ENCODE measurements around the gene CROCC2. TPM values are rescaled to one million over a fixed set of nuclear protein-coding genes. Genes with fewer than 3 reads are reported as not detected.

CROCC2 gene
- total and polyA plus RNA-seq, 10 of the 15 experiments (the other 5 are each of a cell fraction or from before 2014, with no cell fraction given), result not detected

DNA sequence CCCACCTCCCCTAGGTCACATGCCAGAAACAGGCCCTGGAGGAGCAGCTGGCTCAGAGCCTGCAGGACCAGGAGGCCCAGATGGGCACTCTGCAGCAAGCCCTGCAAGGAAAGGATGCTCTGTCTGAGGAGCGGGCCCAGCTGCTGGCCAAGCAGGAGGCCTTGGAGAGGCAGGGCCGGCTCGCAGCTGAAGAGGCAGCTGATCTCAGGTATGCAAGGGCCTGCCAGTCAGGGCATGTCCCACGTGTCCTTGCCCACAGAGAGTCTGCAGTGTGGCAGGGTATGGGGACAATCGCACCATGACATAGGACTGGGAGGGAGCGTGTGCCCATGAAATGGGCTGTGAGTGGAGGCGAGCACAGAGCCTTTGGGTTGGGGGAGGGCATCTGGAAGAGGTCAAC, 39.9 kb downstream of the CROCC2 start:
- H3K4me1 ChIP-seq (ENCODE audit: control insufficient read depth, insufficient read depth, low read length), result no peaks in the 10 kb centered on the region
- no peaks in the 10 kb centered on the region for H3K79me2 ChIP-seq (ENCODE audit: control insufficient read depth, insufficient read depth, low read length)
- H3K27me3 ChIP-seq (replicated peaks in 1 of 2; ENCODE audit: control insufficient read depth in 2 of 2, insufficient read depth in 2 of 2, low read length in 1 of 2), result no peaks in the 10 kb centered on the region; a peak in 2 of 4 replicates
- no peak overlapping the region for H3K9ac ChIP-seq (ENCODE audit: control insufficient read depth, insufficient read depth, low read length)
- no peak overlapping the region for H3K27ac ChIP-seq (ENCODE audit: control insufficient read depth, insufficient read depth)
- no peak overlapping the region for H3K4me2 ChIP-seq (ENCODE audit: control insufficient read depth, insufficient read depth)
- intact Hi-C loops (cut with micrococcal nuclease; ENCODE audit: unreplicated experiment) (no loop called here), in situ Hi-C loops (cut with MboI) (no loop called here)
- no peak overlapping the region for H2AFZ ChIP-seq (ENCODE audit: control insufficient read depth, low read depth, low read length)
- ATAC-seq (no peak), DNase-seq (ENCODE audit: low read depth, low spot score) (no peak), FAIRE-seq (no peak)
- ChIA-PET SMC1A (ENCODE audit: uncharacterized antibody, unreplicated experiment) (no interaction called here), CTCF (no interaction called here), RAD21 (ENCODE audit: unreplicated experiment) (no interaction called here), POLR2A (no interaction called here)
- no peaks in the 10 kb centered on the region for H4K20me1 ChIP-seq (ENCODE audit: control insufficient read depth, insufficient read depth)
- H3K36me3 ChIP-seq (ENCODE audit: control insufficient read depth in 2 of 2, insufficient read depth in 2 of 2, low read length in 1 of 2), result no peaks in the 10 kb centered on the region
- H3K4me3 ChIP-seq, result no peak overlapping the region
- WGBS (ENCODE audit: insufficient coverage, insufficient replicate concordance, low lambda C conversion rate, missing lambda C conversion rate), result 56% methylated on average over 7 of the region's 7 CpGs
- no TSS peak for BruUV-seq (replicated peaks)
- H3K9me3 ChIP-seq (replicated peaks; ENCODE audit: control insufficient read depth, insufficient read depth, low read length), result no peaks in the 10 kb centered on the region
- TF ChIP-seq TCF12 (IDR thresholded peaks at IDR 0.05; ENCODE audit: low read depth, low read length), result no peak
- TF ChIP-seq, protein P1, sequence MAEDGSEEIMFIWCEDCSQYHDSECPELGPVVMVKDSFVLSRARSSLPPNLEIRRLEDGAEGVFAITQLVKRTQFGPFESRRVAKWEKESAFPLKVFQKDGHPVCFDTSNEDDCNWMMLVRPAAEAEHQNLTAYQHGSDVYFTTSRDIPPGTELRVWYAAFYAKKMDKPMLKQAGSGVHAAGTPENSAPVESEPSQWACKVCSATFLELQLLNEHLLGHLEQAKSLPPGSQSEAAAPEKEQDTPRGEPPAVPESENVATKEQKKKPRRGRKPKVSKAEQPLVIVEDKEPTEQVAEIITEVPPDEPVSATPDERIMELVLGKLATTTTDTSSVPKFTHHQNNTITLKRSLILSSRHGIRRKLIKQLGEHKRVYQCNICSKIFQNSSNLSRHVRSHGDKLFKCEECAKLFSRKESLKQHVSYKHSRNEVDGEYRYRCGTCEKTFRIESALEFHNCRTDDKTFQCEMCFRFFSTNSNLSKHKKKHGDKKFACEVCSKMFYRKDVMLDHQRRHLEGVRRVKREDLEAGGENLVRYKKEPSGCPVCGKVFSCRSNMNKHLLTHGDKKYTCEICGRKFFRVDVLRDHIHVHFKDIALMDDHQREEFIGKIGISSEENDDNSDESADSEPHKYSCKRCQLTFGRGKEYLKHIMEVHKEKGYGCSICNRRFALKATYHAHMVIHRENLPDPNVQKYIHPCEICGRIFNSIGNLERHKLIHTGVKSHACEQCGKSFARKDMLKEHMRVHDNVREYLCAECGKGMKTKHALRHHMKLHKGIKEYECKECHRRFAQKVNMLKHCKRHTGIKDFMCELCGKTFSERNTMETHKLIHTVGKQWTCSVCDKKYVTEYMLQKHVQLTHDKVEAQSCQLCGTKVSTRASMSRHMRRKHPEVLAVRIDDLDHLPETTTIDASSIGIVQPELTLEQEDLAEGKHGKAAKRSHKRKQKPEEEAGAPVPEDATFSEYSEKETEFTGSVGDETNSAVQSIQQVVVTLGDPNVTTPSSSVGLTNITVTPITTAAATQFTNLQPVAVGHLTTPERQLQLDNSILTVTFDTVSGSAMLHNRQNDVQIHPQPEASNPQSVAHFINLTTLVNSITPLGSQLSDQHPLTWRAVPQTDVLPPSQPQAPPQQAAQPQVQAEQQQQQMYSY (CRISPR knock-in tag; IDR thresholded peaks at IDR 0.05), result no peak
- TF ChIP-seq SMAD5 (IDR thresholded peaks at IDR 0.05; ENCODE audit: low read depth), result no peak
- no peak for TF ChIP-seq IKZF1 (conservative IDR thresholded peaks at IDR 0.05)
- TF ChIP-seq NRF1 (conservative IDR thresholded peaks at IDR 0.05; ENCODE audit: low read depth, low read length), result no peak
- TF ChIP-seq CHD1 (IDR thresholded peaks at IDR 0.05; ENCODE audit: low read depth, low read length), result no peak
- TF ChIP-seq DPF2 (IDR thresholded peaks at IDR 0.05), result no peak
- TF ChIP-seq ATF3 (IDR thresholded peaks at IDR 0.05; ENCODE audit: borderline replicate concordance, extremely low read depth, low read depth, low read length), result no peak
- no peak for TF ChIP-seq ZNF687 (IDR thresholded peaks at IDR 0.05)
- TF ChIP-seq PAX5 (IDR thresholded peaks at IDR 0.05; ENCODE audit: borderline replicate concordance, low read depth, low read length), result no peak
- TF ChIP-seq KAT2A (conservative IDR thresholded peaks at IDR 0.05; ENCODE audit: control insufficient read depth, low read depth, low read length), result no peak
- TF ChIP-seq TCF7 (IDR thresholded peaks at IDR 0.05; ENCODE audit: borderline replicate concordance), result no peak
- TF ChIP-seq YY1 (IDR thresholded peaks at IDR 0.05; ENCODE audit: low read depth, low read length), result no peak
- no peak for TF ChIP-seq CTCF (IDR thresholded peaks at IDR 0.05 in 2 of 3, conservative IDR thresholded peaks at IDR 0.05 in 1 of 3; ENCODE audit: control insufficient read depth in 2 of 3, extremely low read depth in 1 of 3, insufficient read depth in 1 of 3, low read depth in 3 of 3, low read length in 3 of 3)
- no peak for TF ChIP-seq BHLHE40 (IDR thresholded peaks at IDR 0.05; ENCODE audit: borderline replicate concordance in 1 of 2, low read depth in 2 of 2, low read length in 1 of 2)
- no peak for TF ChIP-seq ZSCAN29 (IDR thresholded peaks at IDR 0.05)

Data from GM12878 (cell line).